ENCODE measurements around the gene EVX1. TPM values are rescaled to one million over a fixed set of nuclear protein-coding genes. Genes with fewer than 3 reads are reported as not detected.

Gene EVX1
- polyA plus RNA-seq, 1 donor (not counting 4 experiments of a cell fraction or from before 2014, with no cell fraction given): not detected

GRCh38 chr7:27219821-27220220, 22.8 kb upstream of the EVX1 start:
- H3K36me3 ChIP-seq (ENCODE audit: control insufficient read depth in 2 of 2, extremely low read depth in 1 of 2, insufficient read depth in 2 of 2, low read length in 2 of 2): no peaks in the 10 kb centered on the region
- no peaks in the 10 kb centered on the region for H3K9me3 ChIP-seq (ENCODE audit: control insufficient read depth, low read depth, low read length)
- H3K79me2 ChIP-seq (ENCODE audit: control insufficient read depth, insufficient read depth, low read length): no peaks in the 10 kb centered on the region
- dilution Hi-C loops (cut with MboI; ENCODE audit: extremely low pct_ligation_motif_present, low sequenced_read_pairs): loop anchor here (25.0 kb wide), 1 partner anchor 367 kb away; no protein-coding TSS in a partner anchor
- DNase-seq (ENCODE audit: low read depth, low spot score) (no peak), FAIRE-seq (no peak)
- H3K27me3 ChIP-seq (ENCODE audit: control insufficient read depth, extremely low read depth, insufficient read depth, low read length): peaks cover 74% of the 10 kb centered on the region
- TF ChIP-seq CTCF (optimal IDR thresholded peaks at IDR 0.05 in 1 of 3, IDR thresholded peaks at IDR 0.05 in 1 of 3, conservative IDR thresholded peaks at IDR 0.05 in 1 of 3; ENCODE audit: extremely low read depth in 1 of 3, insufficient read depth in 2 of 3, low read length in 3 of 3) (no peak), EZH2 (IDR thresholded peaks at IDR 0.05; ENCODE audit: low read length) (peak; percentile 51)
- H3K4me2 ChIP-seq (ENCODE audit: control insufficient read depth, extremely low read depth, insufficient read depth, low read depth, low read length): no peak overlapping the region
- no peak overlapping the region for H3K4me3 ChIP-seq (ENCODE audit: control insufficient read depth in 2 of 3, extremely low read depth in 1 of 3, insufficient read depth in 2 of 3, low read depth in 1 of 3, low read length in 3 of 3)
- no peaks in the 10 kb centered on the region for H4K20me1 ChIP-seq (ENCODE audit: control insufficient read depth, extremely low read depth, insufficient read depth, low read length)
- H2AFZ ChIP-seq (ENCODE audit: control insufficient read depth, low read length): no peak overlapping the region
- no peak overlapping the region for H3K9ac ChIP-seq (ENCODE audit: control insufficient read depth, extremely low read depth, insufficient read depth, low read length)
- no peaks in the 10 kb centered on the region for H3K9me1 ChIP-seq (ENCODE audit: control insufficient read depth, extremely low read depth, insufficient read depth, low read length)
- H3K27ac ChIP-seq (ENCODE audit: control insufficient read depth, insufficient read depth, low read length): no peak overlapping the region
- no peaks in the 10 kb centered on the region for H3K4me1 ChIP-seq (ENCODE audit: control insufficient read depth, extremely low read depth, insufficient read depth, low read length)

GRCh38 chr7:27220440-27220955, 22.1 kb upstream of the EVX1 start:
- no peaks in the 10 kb centered on the region for H3K36me3 ChIP-seq (ENCODE audit: control insufficient read depth in 2 of 2, extremely low read depth in 1 of 2, insufficient read depth in 2 of 2, low read length in 2 of 2)
- no peaks in the 10 kb centered on the region for H3K9me1 ChIP-seq (ENCODE audit: control insufficient read depth, extremely low read depth, insufficient read depth, low read length)
- H3K9me3 ChIP-seq (ENCODE audit: control insufficient read depth, low read depth, low read length): no peaks in the 10 kb centered on the region
- H3K9ac ChIP-seq (ENCODE audit: control insufficient read depth, extremely low read depth, insufficient read depth, low read length): no peak overlapping the region
- H4K20me1 ChIP-seq (ENCODE audit: control insufficient read depth, extremely low read depth, insufficient read depth, low read length): no peaks in the 10 kb centered on the region
- H2AFZ ChIP-seq (ENCODE audit: control insufficient read depth, low read length): no peak overlapping the region
- no peak overlapping the region for H3K27ac ChIP-seq (ENCODE audit: control insufficient read depth, insufficient read depth, low read length)
- no peak overlapping the region for H3K4me2 ChIP-seq (ENCODE audit: control insufficient read depth, extremely low read depth, insufficient read depth, low read depth, low read length)
- H3K4me1 ChIP-seq (ENCODE audit: control insufficient read depth, extremely low read depth, insufficient read depth, low read length): no peaks in the 10 kb centered on the region
- H3K79me2 ChIP-seq (ENCODE audit: control insufficient read depth, insufficient read depth, low read length): no peaks in the 10 kb centered on the region
- dilution Hi-C loops (cut with MboI; ENCODE audit: extremely low pct_ligation_motif_present, low sequenced_read_pairs): loop anchor here (25.0 kb wide), 1 partner anchor 367 kb away; no protein-coding TSS in a partner anchor
- FAIRE-seq: no peak
- DNase-seq (ENCODE audit: low read depth, low spot score): no peak
- peaks cover 78% of the 10 kb centered on the region for H3K27me3 ChIP-seq (ENCODE audit: control insufficient read depth, extremely low read depth, insufficient read depth, low read length)
- TF ChIP-seq CTCF (optimal IDR thresholded peaks at IDR 0.05 in 1 of 3, IDR thresholded peaks at IDR 0.05 in 1 of 3, conservative IDR thresholded peaks at IDR 0.05 in 1 of 3; ENCODE audit: extremely low read depth in 1 of 3, insufficient read depth in 2 of 3, low read length in 3 of 3) (no peak), EZH2 (IDR thresholded peaks at IDR 0.05; ENCODE audit: low read length) (peak; percentile 6)
- H3K4me3 ChIP-seq (ENCODE audit: control insufficient read depth in 2 of 3, extremely low read depth in 1 of 3, insufficient read depth in 2 of 3, low read depth in 1 of 3, low read length in 3 of 3): no peak overlapping the region

Data from keratinocyte (primary cell).